Vagina (tissue), 2 donors: ENCODE results near the gene RHOT2.
A peak's percentile ranks its signal among the peaks of the same experiment; 100 is the strongest.

ENCODE experiments used
- POLR2A ChIP-seq, 2 donors: fragments of 450-650 bp; IDR thresholded peaks; one replicate each; pipeline ENCODE4 v1.6.1; 2017; ENCODE audit warnings: antibody characterized with exemption in 2 of 2, mild to moderate bottlenecking in 2 of 2, moderate library complexity in 2 of 2
- TF ChIP-seq, protein P1 (sequence below), 3 experiments: fragments of 450-650 bp in 2 of 3; fragments of 200-600 bp in 1 of 3; sonication (generic) in 1 of 3; IDR thresholded peaks; one replicate each; pipeline ENCODE4 v1.5.1; 2017 to 2019; ENCODE audit warnings: antibody characterized with exemption in 3 of 3, mild to moderate bottlenecking in 2 of 3, moderate library complexity in 2 of 3

DNA sequence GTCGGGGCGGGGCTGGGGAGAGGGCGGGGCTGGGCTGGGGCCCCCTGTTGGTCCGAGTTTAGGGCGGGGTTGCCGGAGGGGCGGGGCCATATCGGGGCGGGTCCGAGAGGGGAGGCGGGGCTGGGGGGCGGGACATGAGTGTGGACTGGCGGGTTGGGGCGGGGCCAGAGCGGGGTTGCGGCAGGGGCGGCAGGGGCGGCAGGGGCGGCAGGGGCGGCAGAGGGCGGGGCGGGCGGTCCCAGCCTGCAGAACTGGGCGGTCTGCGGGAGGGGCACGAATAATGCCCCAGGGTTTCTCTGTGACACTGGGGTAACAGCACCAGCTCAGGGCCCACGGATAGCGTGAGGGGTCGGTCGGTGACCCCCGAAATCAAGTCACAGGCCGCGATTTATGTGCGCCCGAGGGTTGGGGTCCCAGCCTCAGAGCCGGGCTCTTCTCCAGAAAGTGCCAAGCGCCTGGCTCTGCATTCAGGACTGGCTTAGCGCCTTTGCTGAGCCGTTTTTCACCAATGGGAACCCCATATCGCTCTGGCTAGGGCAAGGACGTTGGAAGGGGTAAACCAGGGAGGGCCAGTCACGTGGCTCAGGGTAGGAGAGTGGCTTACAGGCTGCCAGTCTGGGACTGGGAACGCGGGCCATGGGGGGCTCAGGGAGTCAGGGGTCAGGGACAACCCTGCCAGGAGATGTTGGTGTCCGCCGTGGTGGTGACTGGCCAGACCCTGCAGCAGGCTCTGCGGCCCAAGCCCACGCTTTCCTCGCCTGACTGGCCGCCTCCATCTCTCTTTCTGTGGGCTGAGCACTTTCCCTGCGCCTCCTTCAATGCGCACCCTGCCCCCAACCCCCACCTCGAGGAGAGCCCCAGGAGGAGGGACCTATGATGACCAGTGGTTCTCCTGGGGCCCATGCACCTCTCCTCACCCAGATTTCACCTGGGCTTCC lies 30.6 kb upstream of the RHOT2 start:
- TF ChIP-seq, protein P1, sequence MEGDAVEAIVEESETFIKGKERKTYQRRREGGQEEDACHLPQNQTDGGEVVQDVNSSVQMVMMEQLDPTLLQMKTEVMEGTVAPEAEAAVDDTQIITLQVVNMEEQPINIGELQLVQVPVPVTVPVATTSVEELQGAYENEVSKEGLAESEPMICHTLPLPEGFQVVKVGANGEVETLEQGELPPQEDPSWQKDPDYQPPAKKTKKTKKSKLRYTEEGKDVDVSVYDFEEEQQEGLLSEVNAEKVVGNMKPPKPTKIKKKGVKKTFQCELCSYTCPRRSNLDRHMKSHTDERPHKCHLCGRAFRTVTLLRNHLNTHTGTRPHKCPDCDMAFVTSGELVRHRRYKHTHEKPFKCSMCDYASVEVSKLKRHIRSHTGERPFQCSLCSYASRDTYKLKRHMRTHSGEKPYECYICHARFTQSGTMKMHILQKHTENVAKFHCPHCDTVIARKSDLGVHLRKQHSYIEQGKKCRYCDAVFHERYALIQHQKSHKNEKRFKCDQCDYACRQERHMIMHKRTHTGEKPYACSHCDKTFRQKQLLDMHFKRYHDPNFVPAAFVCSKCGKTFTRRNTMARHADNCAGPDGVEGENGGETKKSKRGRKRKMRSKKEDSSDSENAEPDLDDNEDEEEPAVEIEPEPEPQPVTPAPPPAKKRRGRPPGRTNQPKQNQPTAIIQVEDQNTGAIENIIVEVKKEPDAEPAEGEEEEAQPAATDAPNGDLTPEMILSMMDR (IDR thresholded peaks at IDR 0.05): peak in 1 of 3 experiments; percentile 1
- no peak for TF ChIP-seq POLR2A (IDR thresholded peaks at IDR 0.05)
